CD4-positive, alpha-beta T cell (primary cell): ENCODE measurements around the gene LRRC2. TPM values are rescaled to one million over a fixed set of nuclear protein-coding genes. Genes with fewer than 3 reads are reported as not detected.

Experiments used
- ATAC-seq: fragments of 200-7000 bp; cut with Tn5 transposase; one replicate; pipeline ENCODE4 v1.10.0; 2022; ENCODE audit warnings: mild to moderate bottlenecking; ENCODE audit not compliant: poor library complexity
- CTCF ChIA-PET: fragments of 350-600 bp; sonication (Branson Sonifier 250); formaldehyde crosslinking; loops from one replicate; lab custom pipeline; 2021; ENCODE audit warnings: antibody characterized with exemption, inconsistent platforms; lab: Charles Lee
- POLR2A ChIA-PET: fragments of 350-600 bp; sonication (Branson Sonifier 250); formaldehyde crosslinking; loops from one replicate; lab custom pipeline; 2021; ENCODE audit warnings: antibody characterized with exemption, inconsistent platforms; lab: Charles Lee
- DNase-seq, 14 experiments: peaks; one replicate each; pipeline ENCODE4 v3.0.0-alpha.2; 2013 to 2020; ENCODE audit warnings: mixed read lengths in 2 of 14
- H3K27ac ChIP-seq, 2 donors: one replicate each; pipeline versions ENCODE4 v1.5.1 to v1.7.0; 2013; ENCODE audit warnings: low read length in 2 of 2, low read depth in 1 of 2, mild to moderate bottlenecking in 1 of 2
- H3K27me3 ChIP-seq, 2 experiments: 1 replicate in 1 of 2; 2 replicates in 1 of 2; pipeline versions ENCODE4 v1.6.1 to v1.7.0; 2013; ENCODE audit warnings: low read length in 2 of 2, control low read depth in 1 of 2, mild to moderate bottlenecking in 1 of 2, moderate library complexity in 1 of 2; ENCODE audit not compliant: insufficient read depth in 2 of 2, control insufficient read depth in 1 of 2
- H3K36me3 ChIP-seq: one replicate; pipeline ENCODE4 v1.6.1; 2013; ENCODE audit warnings: low read length, control low read depth; ENCODE audit not compliant: insufficient read depth
- H3K4me1 ChIP-seq: one replicate; pipeline ENCODE4 v1.6.1; 2013; ENCODE audit warnings: low read length, control low read depth; ENCODE audit not compliant: insufficient read depth
- H3K4me3 ChIP-seq: one replicate; pipeline ENCODE4 v1.5.1; 2013; ENCODE audit warnings: mild to moderate bottlenecking, low read length, moderate library complexity
- H3K9me3 ChIP-seq, 2 experiments: 1 replicate in 1 of 2; 2 replicates in 1 of 2; pipeline versions ENCODE4 v1.6.1 to v1.7.0; 2013; ENCODE audit warnings: low read length in 2 of 2, mild to moderate bottlenecking in 2 of 2, control low read depth in 1 of 2, moderate library complexity in 1 of 2; ENCODE audit not compliant: control insufficient read depth in 1 of 2, insufficient read depth in 1 of 2
- H3K27ac Mint-ChIP-seq: one replicate; pipeline ENCODE4 v1.8.0; 2020; ENCODE audit warnings: mixed read lengths
- H3K27me3 Mint-ChIP-seq: one replicate; pipeline ENCODE4 v1.8.0; 2021; ENCODE audit warnings: mixed read lengths
- H3K36me3 Mint-ChIP-seq: one replicate; pipeline ENCODE4 v1.8.0; 2021; ENCODE audit warnings: low read depth, mixed read lengths
- H3K4me1 Mint-ChIP-seq: one replicate; pipeline ENCODE4 v1.8.0; 2021; ENCODE audit warnings: low read depth, mixed read lengths
- H3K4me3 Mint-ChIP-seq: one replicate; pipeline ENCODE4 v1.8.0; 2020; ENCODE audit warnings: mild to moderate bottlenecking, mixed read lengths
- H3K9me3 Mint-ChIP-seq: one replicate; pipeline ENCODE4 v1.8.0; 2020; ENCODE audit warnings: mixed read lengths
- CTCF ChIP-seq: fragments of 200-600 bp; IDR thresholded peaks from one replicate; pipeline ENCODE4 v1.8.0; 2022; ENCODE audit warnings: antibody characterized with exemption, mild to moderate bottlenecking
- intact Hi-C, 2 experiments: fragments of 100-400 bp; cut with DNase I in 1 of 2; cut with micrococcal nuclease in 1 of 2; formaldehyde crosslinking; loops; one replicate each; pipeline versions ENCODE4 v1.15.1 to v1.9.0; 2023 to 2025; cut with DNase I, micrococcal nuclease
- total RNA-seq, 174 experiments: library from RNA in 2 of 174; stranded (reverse) in 2 of 174; gene quantifications; one replicate each; pipeline ENCODE4 v1.2.3 and lab custom pipeline; 2021 to 2026

LRRC2 gene
- total RNA-seq, 2 experiments from 2014 or later: 0.59 to 0.91 TPM

GRCh38 chr3:46482632-46483350, 83.3 kb downstream of the LRRC2 start:
- Histone ChIP-seq H3K27ac (no peak overlapping the region), H3K4me3 (no peak overlapping the region), H3K4me1 (no peaks in the 10 kb centered on the region), H3K27me3 (peaks cover 0 to 8% of the 10 kb centered on the region in 2 experiments), H3K36me3 (no peaks in the 10 kb centered on the region), H3K9me3 (no peaks in the 10 kb centered on the region)
- H3K4me3 Mint-ChIP-seq: no peak overlapping the region
- no peak for DNase-seq
- no peaks in the 10 kb centered on the region for H3K36me3 Mint-ChIP-seq
- peaks cover 8% of the 10 kb centered on the region for H3K27me3 Mint-ChIP-seq
- no peaks in the 10 kb centered on the region for H3K9me3 Mint-ChIP-seq
- POLR2A ChIA-PET: no interaction called here
- CTCF ChIA-PET: no interaction called here
- intact Hi-C loops: no loop called here
- no peak for TF ChIP-seq CTCF
- H3K4me1 Mint-ChIP-seq: no peaks in the 10 kb centered on the region
- no peak overlapping the region for H3K27ac Mint-ChIP-seq
- ATAC-seq: no peak

- ATAC-seq: no peak
- H3K27me3 Mint-ChIP-seq: peaks cover 16% of the 10 kb centered on the region
- Histone ChIP-seq H3K4me3 (no peak overlapping the region), H3K4me1 (no peaks in the 10 kb centered on the region), H3K27me3 (peaks cover 0 to 8% of the 10 kb centered on the region in 2 experiments), H3K36me3 (no peaks in the 10 kb centered on the region), H3K27ac (no peak overlapping the region), H3K9me3 (no peaks in the 10 kb centered on the region)
- no peak for DNase-seq
- no peaks in the 10 kb centered on the region for H3K36me3 Mint-ChIP-seq
- H3K4me3 Mint-ChIP-seq: no peak overlapping the region
- H3K27ac Mint-ChIP-seq: no peak overlapping the region
- H3K9me3 Mint-ChIP-seq: no peaks in the 10 kb centered on the region
- no peaks in the 10 kb centered on the region for H3K4me1 Mint-ChIP-seq
- TF ChIP-seq CTCF: no peak
- POLR2A ChIA-PET: no interaction called here
- intact Hi-C loops: no loop called here
- CTCF ChIA-PET: interaction anchor here (1.8 kb wide), 1 partner anchor 77 kb away, joined by 5 read pairs; no protein-coding TSS in a partner anchor
Observed at GRCh38 chr3:46481636-46482035, 84.5 kb downstream of the LRRC2 start.

- DNase-seq (no peak), ATAC-seq (no peak)
- no peak overlapping the region for H3K4me3 ChIP-seq
- no peaks in the 10 kb centered on the region for H3K4me1 Mint-ChIP-seq
- no peak for TF ChIP-seq CTCF
- H3K9me3 ChIP-seq: no peaks in the 10 kb centered on the region
- no peak overlapping the region for H3K4me3 Mint-ChIP-seq
- no peak overlapping the region for H3K27ac ChIP-seq
- no peaks in the 10 kb centered on the region for H3K4me1 ChIP-seq
- no peaks in the 10 kb centered on the region for H3K36me3 Mint-ChIP-seq
- H3K27me3 ChIP-seq: peaks cover 0 to 8% of the 10 kb centered on the region in 2 experiments
- intact Hi-C loops: no loop called here
- H3K27me3 Mint-ChIP-seq: peaks cover 16% of the 10 kb centered on the region
- no peaks in the 10 kb centered on the region for H3K36me3 ChIP-seq
- ChIA-PET POLR2A (no interaction called here), CTCF (interaction anchor here (1.7 to 1.8 kb wide), 2 partner anchors 8 to 78 kb away, joined by 5 to 6 read pairs; no protein-coding TSS in a partner anchor)
- no peaks in the 10 kb centered on the region for H3K9me3 Mint-ChIP-seq
- H3K27ac Mint-ChIP-seq: no peak overlapping the region
Observed at GRCh38 chr3:46480491-46481195, 85.5 kb downstream of the LRRC2 start.
